ENCODE measurements around the gene TMEM63C. TPM values are rescaled to one million over a fixed set of nuclear protein-coding genes. Genes with fewer than 3 reads are reported as not detected.

The TMEM63C gene
- total and polyA plus RNA-seq, 7 donors, result 0.04 to 0.58 (median 0.21) TPM; not detected in 3

- ATAC-seq (peak in 2 of 4 donors; percentile 20 to 23), DNase-seq (no peak)
- intact Hi-C loops (cut with DNase I), result no loop called here
- TF ChIP-seq CTCF (IDR thresholded peaks at IDR 0.05), result no peak
- H3K27me3 ChIP-seq (ENCODE audit: insufficient read depth in 3 of 3, low read length in 2 of 3), result peaks cover 0 to 16% (median 0%) of the 10 kb centered on the region in 3 donors
- H3K36me3 ChIP-seq (ENCODE audit: insufficient read depth in 1 of 2, low read depth in 1 of 2), result no peaks in the 10 kb centered on the region
- H3K4me1 ChIP-seq, result no peaks in the 10 kb centered on the region
- no peak overlapping the region for H3K27ac ChIP-seq
- no peak overlapping the region for H3K4me3 ChIP-seq
- WGBS, 3 donors, result 41 to 58% (median 42%) methylated on average over 16 of the region's 16 CpGs
- no peaks in the 10 kb centered on the region for H3K9me3 ChIP-seq
Observed at GRCh38 chr14:77264466-77265186, 83.0 kb downstream of the TMEM63C start.

- ATAC-seq, result no peak
- DNase-seq, result no peak
- Histone ChIP-seq H3K27me3 (ENCODE audit: insufficient read depth in 3 of 3, low read length in 2 of 3) (peaks cover 0 to 16% (median 1%) of the 10 kb centered on the region in 3 donors), H3K27ac (no peak overlapping the region), H3K36me3 (ENCODE audit: insufficient read depth in 1 of 2, low read depth in 1 of 2) (no peaks in the 10 kb centered on the region), H3K4me3 (no peak overlapping the region), H3K4me1 (no peaks in the 10 kb centered on the region), H3K9me3 (no peaks in the 10 kb centered on the region)
- WGBS, 3 donors, result 34 to 51% (median 47%) methylated on average over 2 of the region's 2 CpGs
- no peak for TF ChIP-seq CTCF (IDR thresholded peaks at IDR 0.05)
- intact Hi-C loops (cut with DNase I), result no loop called here
Observed at GRCh38 chr14:77265187-77265515, 83.6 kb downstream of the TMEM63C start.

GRCh38 chr14:77265561-77266335 lies 84.2 kb downstream of the TMEM63C start:
- no peak overlapping the region for H3K27ac ChIP-seq
- DNase-seq (no peak), ATAC-seq (no peak)
- no peak overlapping the region for H3K4me3 ChIP-seq
- no peaks in the 10 kb centered on the region for H3K36me3 ChIP-seq (ENCODE audit: insufficient read depth in 1 of 2, low read depth in 1 of 2)
- TF ChIP-seq CTCF (IDR thresholded peaks at IDR 0.05), result no peak
- WGBS, 3 donors, result 56 to 65% (median 61%) methylated on average over 15 to 16 of the region's 16 CpGs
- peaks cover 0 to 22% (median 7%) of the 10 kb centered on the region in 3 donors for H3K27me3 ChIP-seq (ENCODE audit: insufficient read depth in 3 of 3, low read length in 2 of 3)
- intact Hi-C loops (cut with DNase I), result no loop called here
- peaks cover under 1% of the 10 kb centered on the region for H3K4me1 ChIP-seq
- H3K9me3 ChIP-seq, result no peaks in the 10 kb centered on the region

- Histone ChIP-seq H3K4me3 (no peak overlapping the region), H3K27me3 (ENCODE audit: insufficient read depth in 3 of 3, low read length in 2 of 3) (peaks cover 0 to 28% (median 8%) of the 10 kb centered on the region in 3 donors), H3K9me3 (no peaks in the 10 kb centered on the region), H3K4me1 (peaks cover 6% of the 10 kb centered on the region), H3K27ac (no peak overlapping the region), H3K36me3 (ENCODE audit: insufficient read depth in 1 of 2, low read depth in 1 of 2) (no peaks in the 10 kb centered on the region)
- no peak for TF ChIP-seq CTCF (IDR thresholded peaks at IDR 0.05)
- WGBS, 3 donors, result 84 to 89% (median 88%) methylated on average over 8 of the region's 8 CpGs
- ATAC-seq (no peak), DNase-seq (no peak)
- intact Hi-C loops (cut with DNase I), result no loop called here
Observed at GRCh38 chr14:77266336-77266735, 84.7 kb downstream of the TMEM63C start.

All from psoas muscle (tissue), 8 donors.